Panc1 (cell line): Measurements from ENCODE around the gene MAPKAP1.

Experiments used
- CTCF ChIP-seq: fragments of 450-650 bp; IDR thresholded peaks from 2 replicates; pipeline ENCODE4 v1.5.1; 2017; ENCODE audit warnings: mild to moderate bottlenecking
- POLR2AphosphoS5 ChIP-seq: IDR thresholded peaks from 2 replicates; pipeline ENCODE4 v1.6.1; 2012; ENCODE audit warnings: mild to moderate bottlenecking, low read depth, low read length, moderate library complexity
- SIN3A ChIP-seq: IDR thresholded peaks from 2 replicates; pipeline ENCODE4 v1.6.1; 2012; ENCODE audit warnings: low read depth, mild to moderate bottlenecking, low read length, moderate library complexity, borderline replicate concordance; ENCODE audit not compliant: insufficient read depth
- TCF7L2 ChIP-seq: IDR thresholded peaks from 2 replicates; pipeline ENCODE4 v1.6.1; 2011; ENCODE audit warnings: mild to moderate bottlenecking, low read depth, low read length, inconsistent platforms

DNA sequence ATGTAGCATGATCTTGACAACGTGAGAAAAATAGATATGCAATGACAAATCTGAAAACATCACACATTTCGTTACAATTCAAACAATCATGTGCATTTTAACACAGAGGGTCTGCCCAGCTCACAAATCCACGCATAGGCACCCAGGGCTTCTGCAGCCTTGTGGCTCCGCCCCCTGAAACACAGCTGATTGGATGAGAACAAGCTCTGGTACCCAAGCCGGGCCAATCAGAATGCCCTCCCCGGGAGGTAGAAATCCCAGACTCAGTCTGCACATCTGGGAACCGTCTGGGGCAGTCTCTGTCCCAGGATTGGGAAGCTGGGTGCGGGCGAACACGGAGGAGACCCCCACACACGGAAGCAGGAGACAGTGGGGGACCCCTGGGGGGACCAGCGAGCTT lies 307.8 kb downstream of the MAPKAP1 start:
- TF ChIP-seq CTCF (no peak), POLR2AphosphoS5 (no peak), TCF7L2 (no peak), SIN3A (no peak)
